Stimulated activated CD4-positive, alpha-beta T cell treated with anti-CD3 and anti-CD28 coated beads, Interleukin-4, amount 100 ng/mL, for 48 hours (primary cell): Measurements from ENCODE around the gene CNTFR.
"Not testable (repeated sequence)": the region's sequence is repeated elsewhere in the genome, so short reads cannot be mapped to it uniquely, and the experiment has no call there.

Experiments
- DNase-seq, 2 donors: peaks; one replicate each; pipeline ENCODE4 v3.0.0-alpha.2; 2020; ENCODE audit warnings: low read depth in 2 of 2

CNTFR gene

DNA sequence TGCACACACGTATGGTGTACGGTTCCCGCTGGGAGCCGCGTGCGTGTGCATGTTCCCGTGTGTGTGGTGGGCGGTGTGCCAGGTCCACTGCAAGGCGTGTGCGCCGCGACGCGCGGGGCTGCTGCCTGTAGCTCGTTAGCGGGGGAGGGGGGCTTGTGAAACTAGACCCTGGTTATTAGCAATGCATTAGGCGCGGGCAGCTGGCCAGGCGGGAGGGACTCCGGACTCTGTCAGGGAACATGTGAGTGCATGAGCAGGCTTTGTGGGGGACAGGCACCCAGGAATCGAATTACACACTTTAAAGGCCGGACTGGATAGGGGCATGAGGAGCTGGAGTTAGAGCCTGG, 34.5 kb downstream of the CNTFR start:
- no peak for DNase-seq

DNA sequence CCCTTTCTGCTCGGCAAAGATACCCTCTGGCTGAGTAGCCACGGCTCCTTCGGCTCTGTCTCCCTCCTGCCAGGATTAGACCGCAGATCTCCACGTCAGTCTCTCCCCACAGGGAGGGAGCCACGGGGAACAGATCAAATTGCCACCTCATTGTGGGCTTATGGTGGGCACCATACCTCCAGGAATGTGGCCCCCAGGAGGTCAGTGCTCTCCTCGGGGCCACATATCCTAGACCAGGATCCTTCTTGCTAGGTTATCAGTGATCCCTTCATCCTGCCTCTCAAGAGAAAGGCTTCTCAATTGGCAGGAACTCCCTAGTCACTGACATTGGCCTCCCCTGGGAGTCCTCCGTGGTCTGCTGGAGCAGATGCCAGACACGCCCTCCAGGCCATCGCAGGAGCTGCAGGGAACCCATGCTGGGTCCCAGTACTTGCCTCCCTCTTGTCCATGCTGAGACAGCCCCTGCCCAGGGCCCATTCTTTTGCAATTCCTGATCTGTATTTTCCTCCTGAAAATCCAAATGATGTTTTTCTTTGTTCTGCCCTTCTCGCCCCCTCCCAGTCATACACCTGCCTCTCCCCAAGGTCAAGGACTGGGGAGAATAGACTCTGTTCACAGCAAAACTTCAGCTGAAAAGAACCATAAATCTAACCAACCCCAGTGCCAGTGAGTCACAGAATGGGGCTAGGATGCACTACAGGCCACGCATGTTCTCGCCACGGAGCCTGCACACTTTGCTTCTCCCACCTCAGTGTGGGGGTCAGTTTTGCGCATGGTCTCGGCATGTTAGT, 35.1 kb downstream of the CNTFR start:
- DNase-seq = no peak

DNA sequence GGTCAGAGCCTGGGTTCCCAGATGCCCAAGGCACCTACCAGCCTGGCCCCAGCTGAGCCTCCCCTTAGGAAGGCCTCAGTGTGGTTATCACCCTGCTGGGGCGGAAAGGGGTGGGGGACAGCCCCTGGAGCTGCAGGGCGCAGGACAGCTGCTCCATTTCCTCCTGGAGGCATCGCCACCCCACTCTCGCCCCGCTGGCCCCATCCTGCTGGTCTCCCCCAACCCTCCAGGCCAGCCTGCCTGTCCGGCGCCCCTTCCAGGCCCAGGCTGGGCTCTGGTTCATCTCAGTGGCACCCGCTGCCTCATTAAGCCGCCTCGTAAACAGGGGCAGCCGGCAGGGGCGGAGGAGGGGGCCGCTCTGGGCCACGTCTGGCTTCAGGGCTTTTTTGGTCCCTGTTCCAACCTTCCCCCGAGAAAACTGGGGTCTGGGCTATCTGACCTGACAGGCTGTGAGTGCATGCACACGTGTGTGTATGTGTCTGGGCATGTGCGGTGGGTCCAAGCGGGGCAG, 36.0 kb downstream of the CNTFR start:
- DNase-seq = no peak

DNA sequence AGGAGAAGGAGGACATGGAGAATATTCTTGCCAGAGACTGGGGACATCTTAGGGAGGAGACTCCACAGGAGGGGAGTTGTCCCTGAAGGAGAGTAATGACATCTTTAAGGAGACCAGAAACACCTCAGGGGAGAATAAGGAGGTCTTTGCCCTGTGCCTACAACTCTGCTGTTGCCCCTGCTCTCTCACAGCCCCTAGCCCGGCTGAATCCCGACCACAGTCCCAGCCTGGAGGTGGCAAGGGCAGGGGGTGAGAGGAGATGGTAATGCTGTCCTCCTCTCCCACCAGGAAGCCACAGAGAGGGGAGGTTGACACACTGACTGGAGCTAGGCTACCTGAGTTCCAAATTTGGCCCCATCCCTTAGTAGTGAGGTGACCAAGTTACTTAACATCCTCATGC, 36.5 kb downstream of the CNTFR start:
- DNase-seq = no peak

DNA sequence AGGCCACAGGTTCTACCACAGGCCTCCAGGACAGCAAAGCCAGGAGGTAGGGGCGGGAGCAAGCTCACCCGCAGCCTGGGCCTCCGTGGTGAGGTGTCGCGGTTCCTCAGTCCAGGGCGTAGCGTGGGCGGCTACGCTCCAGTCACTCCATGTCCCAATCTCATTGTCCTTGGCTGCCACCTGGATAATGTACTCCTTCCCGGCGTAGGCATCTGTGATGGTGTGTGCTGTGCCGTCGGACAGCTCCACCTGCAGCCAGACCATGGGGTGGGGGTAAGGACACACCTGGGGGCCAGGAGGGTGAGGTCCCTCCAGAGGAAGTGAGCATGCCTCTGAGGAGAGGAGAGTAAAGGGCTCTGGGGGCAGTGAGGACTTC, 36.9 kb downstream of the CNTFR start:
- no peak for DNase-seq

DNA sequence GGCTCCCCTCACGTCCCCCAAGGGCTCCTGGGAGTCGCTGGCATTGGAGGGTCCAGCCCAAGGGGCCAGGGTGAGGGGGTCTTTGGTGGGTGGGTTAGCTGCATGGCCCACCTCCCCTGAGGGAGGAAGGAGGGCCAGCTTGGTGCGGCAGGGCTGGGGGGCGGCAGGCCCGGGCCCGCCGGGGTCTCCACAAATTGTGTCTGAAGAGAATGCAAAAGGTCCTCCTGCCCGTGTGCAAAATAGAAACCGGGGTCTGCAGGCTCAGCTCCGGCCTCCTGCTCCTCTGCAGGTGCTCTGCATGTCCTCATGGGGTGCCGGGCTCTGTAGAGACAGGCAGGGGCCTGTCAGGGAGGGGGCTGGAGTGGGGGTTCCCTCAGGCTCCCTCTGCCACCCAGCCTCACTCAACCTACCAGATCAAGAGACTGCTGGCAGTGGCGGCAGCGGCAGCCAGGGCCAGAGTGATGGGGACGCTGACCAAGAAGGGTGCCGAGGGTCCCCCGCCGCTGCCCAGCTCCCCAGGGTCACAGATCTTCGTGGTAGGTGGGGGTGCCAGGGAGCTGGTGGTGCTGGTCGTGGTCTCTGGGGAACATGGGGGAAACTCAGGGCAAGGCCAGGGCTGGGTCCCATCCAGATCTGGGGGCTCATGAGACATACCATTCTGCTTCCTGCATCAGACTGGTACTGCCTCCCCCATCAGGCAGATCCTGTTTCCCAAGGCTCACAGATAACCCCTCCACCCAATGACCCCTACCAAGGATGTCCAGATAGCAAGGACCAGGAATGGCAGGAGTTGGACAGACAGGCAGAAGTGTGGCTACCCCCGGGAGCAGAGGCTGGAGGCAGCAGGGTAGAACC, 37.5 kb downstream of the CNTFR start:
- no peak for DNase-seq

DNA sequence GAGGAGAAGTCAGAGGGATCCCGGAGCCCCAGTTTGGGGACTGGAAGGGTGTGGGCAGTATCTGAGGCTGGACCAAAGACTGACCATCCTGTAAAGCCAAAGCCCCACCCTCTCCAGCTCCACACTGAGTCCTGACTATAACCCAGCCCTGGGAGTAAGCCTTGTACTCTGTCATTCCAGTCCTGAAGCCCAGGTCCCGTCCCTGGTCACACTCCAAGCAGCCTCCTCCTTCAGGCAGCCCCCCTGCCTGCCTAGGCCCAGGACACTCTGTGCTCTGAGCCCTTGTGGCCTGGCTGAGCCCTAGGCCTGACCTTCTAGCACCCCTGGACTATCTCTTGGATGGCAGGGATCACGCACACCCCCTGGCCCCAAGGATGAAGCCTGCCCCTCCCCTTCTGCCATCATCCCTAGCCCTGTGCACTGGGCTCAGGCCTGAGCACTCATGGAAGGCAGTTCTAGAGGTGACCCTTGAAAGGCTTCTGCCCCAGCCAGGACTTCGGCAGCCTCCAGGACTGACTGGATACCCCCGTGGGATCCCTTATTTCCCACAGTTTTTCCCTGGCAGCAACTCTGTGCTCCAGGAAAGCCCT, 38.7 kb downstream of the CNTFR start:
- no peak for DNase-seq

DNA sequence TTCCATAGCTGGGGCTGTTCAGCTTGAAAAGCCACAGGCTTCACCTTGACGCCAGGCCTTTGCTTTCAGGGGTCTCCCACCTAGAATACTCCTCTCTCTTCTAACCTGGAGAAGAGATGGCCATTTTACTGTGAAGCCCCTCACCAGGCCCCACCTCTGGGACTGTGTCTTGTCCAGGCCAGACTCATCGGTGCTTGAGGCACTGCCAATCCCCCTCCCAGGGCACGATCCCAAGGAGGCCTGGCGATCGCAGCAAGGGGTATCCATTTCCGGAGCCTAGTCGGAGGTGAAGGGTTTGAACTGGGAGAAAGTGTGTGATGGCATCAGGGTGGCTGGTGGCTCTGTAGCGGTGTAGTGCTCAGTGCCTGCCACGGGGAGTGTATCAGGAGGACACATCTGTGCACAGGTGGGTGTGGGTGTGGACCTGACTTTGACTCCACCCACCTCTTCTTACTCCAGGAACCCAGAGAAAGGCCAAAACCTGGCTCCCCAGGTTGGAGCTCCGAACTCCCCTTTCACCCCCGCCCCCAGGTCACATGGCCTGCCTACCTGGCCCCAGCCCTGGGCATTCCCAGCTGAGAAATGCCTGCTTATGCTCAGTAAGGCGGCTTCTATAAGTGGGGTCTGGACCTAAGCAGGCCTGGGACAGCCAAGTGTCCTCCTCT, 39.4 kb downstream of the CNTFR start:
- no peak for DNase-seq

DNA sequence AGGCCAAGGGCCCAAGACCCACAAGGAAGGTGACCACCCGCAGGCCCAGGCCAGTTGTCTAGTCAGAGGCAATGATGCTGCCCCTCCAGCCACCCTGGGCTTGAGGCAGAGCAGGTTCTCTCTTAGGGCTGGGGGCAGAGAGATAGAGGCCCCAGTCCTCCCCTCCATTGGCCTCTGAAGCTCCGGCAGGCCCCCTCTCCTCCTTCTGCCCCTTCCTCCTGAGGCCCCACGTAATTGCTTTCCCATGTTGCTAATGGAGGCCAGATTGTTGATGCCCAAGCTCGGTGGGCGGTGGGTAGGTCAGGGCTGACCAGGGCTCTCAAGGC, 40.2 kb downstream of the CNTFR start:
- no peak for DNase-seq

DNA sequence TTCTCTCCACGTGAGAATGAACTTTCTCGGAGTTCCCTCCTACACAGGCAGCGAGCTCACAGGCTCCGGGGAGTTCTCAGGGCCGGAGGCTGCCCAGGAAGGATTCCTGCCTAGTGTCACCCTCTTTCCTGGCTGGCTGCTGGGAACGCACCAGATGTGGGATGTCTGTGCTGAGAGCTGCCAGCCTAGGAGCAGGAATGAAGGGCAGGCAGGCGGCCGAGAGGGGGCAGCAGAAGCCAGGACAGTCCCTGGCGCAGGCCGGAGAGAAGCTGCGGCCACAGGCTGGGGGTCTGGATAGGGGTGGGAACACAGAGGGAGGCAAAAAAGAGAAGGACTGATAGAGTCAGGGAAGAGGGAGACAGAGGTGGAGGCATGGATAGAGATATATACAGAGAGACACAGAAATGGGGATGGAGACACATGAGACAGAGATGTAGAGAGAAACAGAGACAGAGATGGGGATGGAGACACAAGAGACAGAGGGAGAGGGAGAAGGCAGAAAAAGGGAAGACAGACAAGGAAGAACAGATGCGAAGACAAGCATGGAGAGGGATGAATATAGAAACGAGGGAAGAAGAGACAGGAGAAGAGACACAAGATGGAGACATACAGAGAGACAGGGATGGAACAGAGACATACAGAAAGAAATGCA, 41.4 kb downstream of the CNTFR start:
- peak; percentile 17 to 35 for DNase-seq

DNA sequence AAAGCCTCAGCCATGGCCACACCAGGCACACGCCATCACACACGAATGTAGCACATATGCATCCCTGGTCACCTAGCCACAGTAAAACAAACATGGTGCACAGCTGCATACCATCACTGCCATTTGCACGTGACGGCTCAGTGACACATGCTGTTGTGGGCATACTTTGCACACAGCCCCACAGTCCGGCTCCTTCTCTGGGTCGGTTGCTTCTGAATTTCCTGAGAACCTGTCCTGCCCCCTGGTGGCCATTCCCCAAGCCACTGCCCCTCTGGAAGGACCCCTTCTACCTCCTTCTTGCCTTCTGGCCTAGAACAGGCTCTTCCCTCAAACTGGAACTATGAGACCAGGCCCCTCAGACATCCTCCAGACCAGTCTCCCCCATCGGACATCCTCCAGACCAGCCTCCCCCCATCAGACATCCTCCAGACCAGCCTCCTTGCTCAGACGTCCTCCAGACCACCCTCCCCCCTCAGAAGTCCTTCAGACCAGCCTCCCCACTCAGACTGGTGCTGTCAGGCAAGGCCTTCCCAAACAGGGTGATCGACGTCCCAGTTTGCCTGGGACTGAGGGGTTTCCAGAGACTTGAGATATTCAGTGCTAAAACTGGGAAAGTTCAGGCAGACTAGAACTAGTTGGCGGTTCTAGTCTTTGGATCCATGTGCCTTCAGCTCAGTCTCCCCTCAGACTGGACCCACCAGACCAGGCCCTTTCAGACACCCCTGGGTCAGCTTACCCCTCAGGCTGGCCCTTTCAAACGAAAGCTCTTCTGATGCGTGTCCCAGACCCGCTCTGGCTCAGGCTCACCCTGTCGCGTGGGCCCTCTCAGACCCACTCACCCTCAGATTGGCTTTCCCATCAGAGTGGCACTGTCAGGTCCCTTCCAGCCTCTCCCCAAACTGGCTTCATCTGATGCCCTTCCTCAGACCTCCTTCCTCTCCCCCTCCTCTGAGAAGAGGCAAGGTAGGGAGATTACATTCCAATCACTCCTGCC, 42.4 kb downstream of the CNTFR start:
- DNase-seq = peak; percentile 59 to 63

DNA sequence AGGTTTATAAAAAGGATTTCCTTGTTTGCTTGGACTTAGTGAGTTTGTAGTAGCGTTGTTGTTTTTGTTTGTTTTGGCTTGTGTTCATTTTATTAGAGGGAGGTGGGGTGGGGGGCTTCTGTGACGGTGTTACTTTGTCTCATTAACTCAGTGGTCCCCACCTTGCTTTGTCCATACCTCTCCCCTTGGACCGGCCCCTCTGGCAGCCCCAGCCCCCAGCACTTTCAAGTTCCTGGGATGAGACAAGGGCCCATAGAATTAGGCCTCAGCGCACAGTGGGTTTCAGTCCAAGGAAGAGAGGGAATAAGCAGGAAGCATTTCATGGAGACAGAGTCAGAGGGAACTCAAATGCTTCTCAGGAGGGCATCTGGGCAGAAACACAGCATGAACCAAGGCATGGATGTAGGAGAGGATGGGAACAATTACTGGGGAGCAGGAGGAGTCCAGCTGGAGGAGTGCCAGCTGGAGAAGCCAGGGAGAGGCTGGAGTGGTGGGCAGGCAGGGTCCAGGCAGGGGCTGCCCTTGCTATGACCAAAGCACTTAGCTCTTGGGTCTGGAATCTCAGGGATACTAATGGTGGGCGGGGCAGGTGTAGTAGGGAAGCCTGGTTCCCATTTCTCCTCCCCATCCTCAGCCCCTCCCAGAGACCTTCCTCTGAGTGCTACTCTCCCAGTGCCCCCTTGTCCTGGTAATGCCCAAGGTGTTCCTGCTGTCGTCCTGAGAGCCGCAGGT, 43.3 kb downstream of the CNTFR start:
- no peak for DNase-seq

DNA sequence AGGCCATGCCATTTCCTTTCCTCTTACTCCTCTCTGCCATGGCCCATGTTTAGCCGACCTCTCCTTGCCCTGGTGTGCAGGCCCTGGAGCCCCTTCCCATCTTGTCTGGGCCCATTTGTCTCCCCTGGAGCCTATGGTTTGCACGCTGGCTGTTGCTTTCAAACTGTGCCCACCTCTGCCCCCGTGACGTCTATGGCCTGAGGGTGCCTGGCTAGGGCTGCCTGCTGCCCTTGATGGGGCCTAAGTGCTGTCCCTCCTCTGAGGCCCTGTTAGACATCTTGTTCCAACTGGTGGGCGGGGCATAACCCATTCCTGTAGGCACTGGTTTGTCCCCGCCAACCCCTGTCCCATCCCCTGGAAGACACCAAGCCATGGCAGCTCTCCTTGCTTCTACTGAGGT, 44.0 kb downstream of the CNTFR start:
- DNase-seq = no peak

DNA sequence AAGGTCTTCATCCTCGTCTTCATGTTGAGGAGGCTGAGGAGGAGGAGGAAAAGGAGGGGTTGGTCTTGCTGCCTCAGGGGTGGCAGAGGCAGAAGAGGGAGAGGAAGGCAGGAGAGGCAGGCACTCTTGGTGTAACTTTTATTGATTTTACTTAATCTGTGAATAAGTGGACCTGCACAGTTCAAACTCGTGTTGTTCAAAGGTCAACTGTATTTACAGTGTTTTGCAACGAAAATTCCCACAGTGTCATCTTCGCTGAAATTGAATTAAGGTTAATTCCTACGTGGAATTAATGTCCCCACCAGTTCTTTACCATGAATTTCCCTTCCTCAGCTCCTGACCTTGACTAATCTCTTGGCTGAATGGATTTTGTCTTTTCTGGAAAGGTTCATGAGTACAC, 45.5 kb downstream of the CNTFR start:
- no peak for DNase-seq

DNA sequence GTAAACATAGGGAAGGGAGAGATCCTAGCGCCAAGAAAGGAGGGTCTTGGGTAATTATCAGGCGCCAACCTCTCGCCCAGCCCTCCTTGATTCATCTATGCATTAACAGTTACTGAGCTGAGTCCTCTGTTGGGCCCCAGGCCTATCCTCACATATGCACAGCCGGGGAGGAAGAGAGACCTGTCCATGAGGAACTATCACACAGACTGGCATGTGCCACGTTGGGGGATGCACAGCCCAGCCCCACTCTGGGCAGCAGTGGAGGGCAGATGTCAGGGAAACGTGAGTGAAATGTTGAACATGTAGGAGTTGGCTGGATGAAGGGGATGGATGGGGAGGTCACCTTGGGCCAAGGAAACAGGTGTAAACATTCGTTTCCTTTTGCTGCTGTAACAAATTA, 48.0 kb downstream of the CNTFR start:
- no peak for DNase-seq

DNA sequence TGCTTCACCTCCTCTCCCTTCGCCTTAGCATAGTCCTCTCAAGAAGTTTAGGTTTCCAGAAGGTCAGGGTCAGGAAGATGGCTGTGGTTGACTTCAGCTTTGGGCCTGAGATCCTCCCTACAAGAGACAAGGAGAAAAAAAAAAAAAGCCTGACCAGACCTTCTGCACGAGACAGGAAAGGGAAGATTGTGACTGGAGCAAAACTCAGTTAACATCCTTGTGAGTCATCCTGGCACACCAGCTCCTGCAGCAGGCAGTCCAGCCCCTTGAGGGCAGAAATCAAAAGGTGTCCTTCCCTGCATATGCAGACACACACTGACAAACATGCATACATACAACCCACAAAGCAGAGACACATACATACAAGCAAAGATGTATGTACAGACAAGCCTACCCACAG, 48.7 kb downstream of the CNTFR start:
- DNase-seq = no peak

DNA sequence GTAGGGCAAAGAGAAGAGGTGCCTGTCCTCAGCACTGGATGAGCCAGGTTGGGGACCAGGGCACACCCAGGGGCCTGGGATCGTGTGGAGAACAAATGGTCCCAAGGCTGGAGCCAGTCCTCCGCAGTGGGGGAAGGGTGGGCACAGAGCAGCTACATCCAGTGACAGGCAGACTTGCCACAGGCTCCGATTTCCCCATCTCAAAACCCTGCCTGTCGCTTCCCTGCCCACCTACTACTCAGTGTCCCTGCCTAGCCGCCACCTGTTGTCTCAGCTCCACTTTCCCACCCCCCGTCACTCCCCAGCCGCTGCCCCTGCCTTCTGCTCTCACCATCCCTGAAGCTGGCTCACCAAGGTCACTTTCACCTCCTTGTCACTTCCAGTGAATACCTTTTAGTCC, 52.8 kb downstream of the CNTFR start:
- DNase-seq = no peak

DNA sequence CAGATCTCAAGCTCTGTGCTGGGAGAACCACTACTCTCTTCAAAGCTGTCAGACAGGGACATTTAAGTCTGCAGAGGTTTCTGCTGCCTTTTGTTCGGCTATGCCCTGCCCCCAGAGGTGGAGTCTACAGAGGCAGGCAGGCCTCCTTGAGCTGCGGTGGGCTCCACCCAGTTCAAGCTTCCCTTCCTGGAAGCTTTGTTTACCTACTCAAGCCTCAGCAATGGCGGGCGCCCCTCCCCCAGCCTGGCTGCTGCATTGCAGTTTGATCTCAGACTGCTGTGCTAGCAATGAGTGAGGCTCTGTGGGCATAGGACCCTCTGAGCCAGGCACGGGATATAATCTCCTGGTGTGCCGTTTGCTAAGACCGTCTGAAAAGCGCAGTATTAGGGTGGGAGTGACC, 57.5 kb downstream of the CNTFR start:
- DNase-seq = not testable (repeated sequence)

DNA sequence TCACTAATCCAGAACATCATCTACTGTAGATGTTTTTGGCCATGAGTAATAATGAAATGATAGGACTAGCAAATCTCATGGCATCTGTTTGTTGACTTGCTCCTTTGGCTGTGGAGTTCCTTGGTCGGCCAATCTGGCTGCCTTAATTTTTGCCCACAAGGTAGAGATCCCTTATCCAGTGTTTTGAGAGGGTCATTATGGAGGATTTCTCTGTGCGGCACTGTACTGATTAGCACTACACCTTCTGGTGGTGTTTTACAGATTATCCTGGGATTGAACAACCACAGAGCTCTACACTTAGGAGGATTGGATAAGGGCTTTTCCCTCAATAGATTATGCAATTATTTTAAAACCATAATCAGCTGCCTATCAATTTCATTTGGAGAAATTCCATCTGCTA, 63.5 kb downstream of the CNTFR start:
- no peak for DNase-seq

DNA sequence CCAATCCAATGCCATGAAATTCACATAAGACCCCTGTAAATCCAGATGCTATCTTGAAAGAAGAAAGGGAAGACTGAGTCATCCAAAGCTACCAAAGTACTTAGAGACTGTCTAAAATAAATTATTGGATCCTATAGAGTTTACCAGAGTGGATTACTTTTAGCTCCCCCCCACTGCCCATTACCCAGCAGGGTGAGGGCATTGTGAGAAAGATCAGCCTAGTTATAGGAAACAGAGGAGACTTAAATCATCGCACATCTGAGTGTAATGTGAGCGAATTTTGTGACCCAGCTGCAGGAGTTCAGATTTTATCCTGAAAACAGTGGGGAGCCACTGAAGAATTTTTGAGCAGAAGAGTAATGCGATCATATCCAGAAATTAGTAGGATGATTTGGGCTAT, 65.2 kb downstream of the CNTFR start:
- DNase-seq = no peak
